HepG2 (cell line): ENCODE measurements around the gene TMBIM1. TPM values are rescaled to one million over a fixed set of nuclear protein-coding genes. Genes with fewer than 3 reads are reported as not detected.

Source experiments
- ATF2 ChIP-seq: sonication (generic); formaldehyde crosslinking; IDR thresholded peaks from 2 replicates; pipeline ENCODE4 v1.4.0; 2020; ENCODE audit warnings: missing genetic modification reagents
- DMTF1 ChIP-seq: sonication (generic); formaldehyde crosslinking; IDR thresholded peaks from 2 replicates; pipeline ENCODE4 v1.4.0; 2020; ENCODE audit warnings: mild to moderate bottlenecking, missing genetic modification reagents
- GTF2F1 ChIP-seq: fragments of 150-350 bp; IDR thresholded peaks from 2 replicates; pipeline ENCODE4 v1.6.1; 2014; ENCODE audit warnings: low read length
- HNF4A ChIP-seq: sonication (generic); formaldehyde crosslinking; IDR thresholded peaks from 2 replicates; pipeline ENCODE4 v1.4.0; 2020; ENCODE audit warnings: missing genetic modification reagents
- MYC ChIP-seq: sonication (generic); formaldehyde crosslinking; IDR thresholded peaks from 2 replicates; pipeline ENCODE4 v1.9.0; 2021; ENCODE audit warnings: missing genetic modification reagents, borderline replicate concordance
- MYPOP ChIP-seq: sonication (generic); formaldehyde crosslinking; IDR thresholded peaks from 2 replicates; pipeline ENCODE4 v1.8.1; 2023; ENCODE audit warnings: mild to moderate bottlenecking, moderate library complexity, missing genetic modification reagents
- RBAK ChIP-seq: sonication (generic); formaldehyde crosslinking; IDR thresholded peaks from 2 replicates; pipeline ENCODE4 v1.5.1; 2020; ENCODE audit warnings: mild to moderate bottlenecking, missing genetic modification reagents
- RXRB ChIP-seq: IDR thresholded peaks from 2 replicates; pipeline ENCODE4 v1.6.1; 2016; ENCODE audit warnings: borderline replicate concordance, missing genetic modification reagents, missing compliant biosample characterization
- SAFB2 ChIP-seq: sonication (generic); formaldehyde crosslinking; IDR thresholded peaks from 2 replicates; pipeline ENCODE4 v1.5.1; 2020; ENCODE audit warnings: missing genetic modification reagents, low read depth, mild to moderate bottlenecking, borderline replicate concordance
- TP53 ChIP-seq: sonication (generic); formaldehyde crosslinking; conservative IDR thresholded peaks from 2 replicates; pipeline ENCODE4 v1.4.0; 2020; ENCODE audit warnings: missing genetic modification reagents
- ZBTB7A ChIP-seq: sonication (generic); formaldehyde crosslinking; IDR thresholded peaks from 2 replicates; pipeline ENCODE4 v1.8.0; 2022; ENCODE audit warnings: mild to moderate bottlenecking, missing genetic modification reagents
- ZHX1 ChIP-seq: sonication (generic); formaldehyde crosslinking; IDR thresholded peaks from 2 replicates; pipeline ENCODE4 v1.8.1; 2022; ENCODE audit warnings: low read depth, mild to moderate bottlenecking, missing genetic modification reagents
- ZNF17 ChIP-seq: sonication (generic); formaldehyde crosslinking; IDR thresholded peaks from 2 replicates; pipeline ENCODE4 v1.5.0; 2020; ENCODE audit warnings: mild to moderate bottlenecking, missing genetic modification reagents
- ZNF18 ChIP-seq: sonication (generic); formaldehyde crosslinking; IDR thresholded peaks from 2 replicates; pipeline ENCODE4 v1.8.0; 2022; ENCODE audit warnings: mild to moderate bottlenecking, missing genetic modification reagents; ENCODE audit not compliant: insufficient replicate concordance
- ZNF253 ChIP-seq: sonication (generic); formaldehyde crosslinking; IDR thresholded peaks from 2 replicates; pipeline ENCODE4 v1.8.0; 2022; ENCODE audit warnings: mild to moderate bottlenecking, missing genetic modification reagents, borderline replicate concordance
- ZNF264 ChIP-seq: sonication (generic); formaldehyde crosslinking; IDR thresholded peaks from 2 replicates; pipeline ENCODE4 v1.4.0; 2020; ENCODE audit warnings: missing genetic modification reagents
- ZNF503 ChIP-seq: sonication (generic); formaldehyde crosslinking; IDR thresholded peaks from 2 replicates; pipeline ENCODE4 v1.4.0; 2020; ENCODE audit warnings: missing genetic modification reagents
- ZNF746 ChIP-seq: sonication (generic); formaldehyde crosslinking; IDR thresholded peaks from 2 replicates; pipeline ENCODE4 v1.8.0; 2022; ENCODE audit warnings: mild to moderate bottlenecking, missing genetic modification reagents
- polyA plus RNA-seq, 8 experiments: library from polyadenylated mRNA; depleted of rRNA in 3 of 8; stranded (reverse) in 7 of 8; unstranded in 1 of 8; fragments of >200 nt; fragmentation: Illumina TruSeq in 4 of 8; extraction: Trizol in 4 of 8; gene quantifications; 2 replicates each; pipeline versions ENCODE4 v1.2.1 to v1.2.3, GENCODE V29; 2011 to 2016; ENCODE audit warnings: low read depth in 4 of 8, missing spikeins in 1 of 8, mixed read lengths in 1 of 8; ENCODE audit not compliant: insufficient read depth in 1 of 8
- total RNA-seq, 5 experiments: library from RNA; depleted of rRNA; stranded (reverse); fragments of >200 nt; fragmentation: Illumina TruSeq; extraction: Trizol; gene quantifications; 2 replicates each; pipeline ENCODE4 v1.2.3, GENCODE V29; 2016; ENCODE audit warnings: low read depth in 1 of 5

TMBIM1 gene
- total and polyA plus RNA-seq, 2 of the 13 experiments (the other 11 are each of a cell fraction or from before 2014, with no cell fraction given): 127 to 139 TPM

GRCh38 chr2:218306184-218306920, 14.0 kb upstream of the TMBIM1 start (continued):
- TF ChIP-seq ZNF18 (CRISPR knock-in tag) (no peak), RXRB (peak; percentile 32; the same call in 1 of the 2 replicates), ZNF264 (CRISPR knock-in tag) (no peak), ZNF746 (CRISPR knock-in tag) (no peak), ZBTB7A (CRISPR knock-in tag) (0 out of 2 replicates have a peak, but pooled peaks have one; percentile 24), ZNF253 (CRISPR knock-in tag) (no peak), TP53 (no peak), SAFB2 (CRISPR knock-in tag) (no peak), GTF2F1 (no peak), DMTF1 (no peak), MYC (CRISPR knock-in tag) (no peak), RBAK (no peak), ZNF17 (CRISPR knock-in tag) (no peak), ZHX1 (CRISPR knock-in tag) (0 out of 2 replicates have a peak, but pooled peaks have one; percentile 63), MYPOP (no peak), HNF4A (CRISPR knock-in tag) (peak; percentile 31; the same call in 1 of the 2 replicates), ZNF503 (CRISPR knock-in tag) (no peak), ATF2 (CRISPR knock-in tag) (no peak)
